Measurements from ENCODE around the gene CD2AP. TPM values are rescaled to one million over a fixed set of nuclear protein-coding genes. Genes with fewer than 3 reads are reported as not detected.

Gene CD2AP
- polyA plus RNA-seq, 3 donors: 63.2 to 86.6 (median 68.6) TPM

- no peak for DNase-seq
Observed at GRCh38 chr6:47489995-47490394, 12.4 kb downstream of the CD2AP start.

GRCh38 chr6:47490676-47491075, 13.1 kb downstream of the CD2AP start:
- DNase-seq: no peak

DNA sequence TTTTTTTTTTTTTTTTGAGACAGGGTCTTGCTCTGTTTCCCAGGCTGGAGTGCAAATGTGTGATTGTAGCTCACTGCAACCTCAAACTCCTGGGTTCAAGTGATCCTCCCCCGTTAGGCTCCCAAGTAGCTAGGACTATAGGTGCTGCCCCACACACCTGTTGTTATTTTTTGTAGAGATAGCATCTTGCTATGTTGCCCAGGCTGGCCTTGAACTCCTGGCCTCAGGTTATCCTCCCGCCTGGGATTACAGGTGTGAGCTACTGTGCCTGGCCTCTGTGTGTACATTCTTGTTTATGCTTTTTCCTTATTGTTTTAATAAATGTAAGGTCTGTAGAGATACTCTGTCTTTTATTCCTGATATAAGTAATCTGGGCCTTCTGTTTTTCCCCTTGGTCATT, 14.8 kb downstream of the CD2AP start:
- no peak for DNase-seq

DNA sequence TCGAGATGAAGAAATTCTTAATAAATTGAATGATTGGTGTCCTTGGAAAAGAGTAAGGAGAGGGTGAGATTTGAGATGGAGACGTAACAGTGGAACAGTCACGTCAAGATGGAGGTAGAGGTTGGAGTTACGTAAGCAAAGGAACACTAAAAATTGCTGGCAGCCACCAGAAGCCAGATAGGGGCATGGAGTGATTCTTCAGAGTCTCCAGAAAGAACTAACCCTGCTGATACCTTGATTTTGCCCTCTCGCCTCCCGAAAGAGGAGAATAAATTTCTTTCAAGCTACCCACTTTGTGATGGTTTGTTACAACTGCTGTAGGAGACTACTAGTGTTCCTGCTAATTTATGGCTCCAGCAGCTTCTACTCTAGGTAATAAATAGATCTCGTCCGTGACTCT, 17.6 kb downstream of the CD2AP start:
- DNase-seq: no peak

DNA sequence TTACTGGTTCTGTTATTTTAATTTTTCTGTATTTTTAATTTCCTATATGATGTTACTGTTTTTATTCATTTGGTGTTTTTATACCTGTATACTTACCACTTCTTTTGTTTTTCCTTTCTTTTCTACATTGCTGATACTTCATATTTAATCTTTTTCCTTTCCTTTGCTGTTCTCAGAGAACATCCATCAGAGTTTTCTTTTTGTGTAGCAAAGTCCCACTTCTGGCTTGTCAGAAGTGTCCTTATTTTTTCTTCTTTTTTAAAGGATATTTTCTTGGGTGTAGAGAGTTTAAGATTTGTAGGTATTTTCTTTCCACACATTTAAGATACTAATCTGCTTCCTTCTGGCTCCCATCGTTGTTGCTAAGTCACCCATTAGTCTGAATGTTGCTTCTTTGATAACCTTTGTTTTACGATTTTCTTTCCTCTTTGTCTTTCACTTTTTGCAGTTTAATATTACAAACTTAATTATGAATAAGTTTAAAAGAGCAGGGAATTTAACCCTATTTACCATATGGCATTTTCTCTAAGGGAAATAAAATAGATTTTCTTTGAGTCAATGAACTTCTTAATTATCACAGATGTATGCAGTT, 18.5 kb downstream of the CD2AP start:
- DNase-seq: no peak

DNA sequence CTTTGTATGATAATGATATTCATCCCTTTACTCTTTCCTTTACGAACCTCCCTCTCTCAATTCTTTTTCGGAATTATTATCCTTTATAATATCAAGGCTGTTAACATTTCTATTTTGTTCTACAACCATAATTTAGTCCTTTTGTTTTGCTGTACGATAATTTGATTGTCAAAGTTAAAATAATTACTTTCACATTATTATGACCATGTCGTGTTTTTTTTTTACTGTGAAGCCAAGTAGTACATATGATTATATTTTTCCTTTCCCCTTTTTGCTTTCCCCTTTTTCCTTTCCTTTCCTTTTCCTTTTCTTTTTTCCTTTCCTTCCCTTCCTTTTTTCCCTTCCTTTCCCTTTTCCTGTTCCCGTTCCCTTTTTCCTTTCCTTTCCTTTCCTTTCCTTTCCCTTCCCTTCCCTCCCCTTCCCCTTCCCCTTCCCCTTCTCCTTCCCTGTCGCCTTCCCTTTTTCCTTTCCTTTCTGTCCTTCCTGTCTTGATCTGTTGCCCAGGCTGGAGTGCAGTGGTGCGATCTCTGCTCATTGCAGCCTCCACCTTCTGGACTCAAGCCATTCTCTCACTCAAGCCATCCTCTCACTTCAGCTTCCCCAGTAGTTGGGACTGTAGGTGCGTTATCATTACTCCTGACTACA, 19.5 kb downstream of the CD2AP start:
- no peak for DNase-seq

DNA sequence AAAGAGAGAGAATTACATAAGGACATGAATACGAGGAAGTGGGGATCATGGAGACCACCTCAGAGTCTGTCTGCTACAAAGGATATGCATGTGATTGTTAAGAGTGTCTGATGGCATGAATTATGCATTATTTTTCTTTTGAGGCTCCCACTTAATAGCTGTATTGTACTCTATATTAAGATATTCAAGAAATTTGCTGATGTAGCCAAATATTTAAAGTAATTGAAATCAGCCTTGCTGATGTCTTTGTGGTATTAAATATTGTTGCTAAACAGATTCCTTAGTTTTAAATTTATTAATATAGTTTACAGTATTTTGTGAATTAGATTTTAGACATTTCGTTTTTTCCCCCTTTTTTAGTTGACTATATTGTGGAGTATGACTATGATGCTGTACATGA, 25.3 kb downstream of the CD2AP start:
- DNase-seq: no peak

- DNase-seq: no peak
Observed at GRCh38 chr6:47509937-47510336, 32.3 kb downstream of the CD2AP start.

DNA sequence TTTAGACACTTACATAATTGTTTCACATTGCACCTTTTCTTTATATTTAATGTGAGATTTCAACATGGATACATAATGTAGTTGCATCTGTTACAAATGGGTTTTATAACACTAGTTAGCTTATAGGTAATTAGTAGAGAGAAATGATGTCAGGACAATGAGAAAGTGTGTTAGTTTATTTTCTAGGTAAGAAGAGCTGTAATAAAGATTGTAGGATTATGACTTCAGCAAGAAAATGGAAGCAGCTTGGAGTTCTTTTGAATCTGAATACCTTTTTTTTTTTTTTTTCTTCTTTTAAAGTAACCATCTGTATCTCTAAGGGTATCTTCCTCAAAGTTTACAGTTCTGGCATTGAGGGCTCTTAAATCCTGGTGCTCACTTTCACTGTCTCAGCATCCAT, 35.3 kb downstream of the CD2AP start:
- no peak for DNase-seq

DNA sequence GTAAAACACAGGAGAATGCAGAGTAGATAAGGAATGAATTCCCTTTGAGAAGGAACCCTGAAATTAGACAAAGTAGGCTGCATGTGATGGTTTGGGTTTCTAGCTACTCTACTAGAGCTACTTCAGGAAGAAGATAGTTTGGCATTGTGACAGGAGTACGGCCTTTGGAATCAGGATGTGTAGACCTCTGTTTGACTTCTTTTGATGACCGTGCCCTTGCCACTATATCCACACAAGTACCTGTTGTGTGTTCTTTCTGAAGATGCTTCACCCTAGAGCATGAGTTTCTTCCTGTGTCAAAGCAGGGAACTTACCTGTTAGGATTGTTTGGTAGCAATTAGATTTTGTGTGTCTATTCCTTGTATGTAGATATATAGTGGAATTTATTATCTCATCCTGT, 41.7 kb downstream of the CD2AP start:
- DNase-seq: no peak

- no peak for DNase-seq
Observed at GRCh38 chr6:47520282-47520681, 42.7 kb downstream of the CD2AP start.

DNA sequence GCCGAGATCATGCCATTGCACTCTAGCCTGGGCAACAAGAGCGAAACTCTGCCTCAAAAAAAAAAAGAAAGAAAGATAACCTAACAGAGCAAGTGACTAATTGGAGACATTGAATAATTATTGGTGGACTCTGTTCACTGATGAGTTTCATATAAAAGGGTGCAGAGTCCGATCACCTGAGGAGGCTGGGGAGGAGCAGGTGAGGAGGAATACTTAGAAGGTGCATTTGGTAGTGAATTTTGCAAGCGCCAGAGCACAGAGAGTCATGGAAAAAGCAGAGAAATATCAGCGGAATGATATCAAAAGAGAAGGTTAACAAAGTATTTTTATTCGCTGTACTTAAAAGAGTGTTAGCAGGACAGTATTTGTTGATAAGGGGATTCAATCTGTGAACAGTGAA, 44.4 kb downstream of the CD2AP start:
- DNase-seq: no peak

GRCh38 chr6:47524136-47524845, 46.7 kb downstream of the CD2AP start:
- no peak for DNase-seq

GRCh38 chr6:47525330-47526057, 47.9 kb downstream of the CD2AP start:
- no peak for DNase-seq

DNA sequence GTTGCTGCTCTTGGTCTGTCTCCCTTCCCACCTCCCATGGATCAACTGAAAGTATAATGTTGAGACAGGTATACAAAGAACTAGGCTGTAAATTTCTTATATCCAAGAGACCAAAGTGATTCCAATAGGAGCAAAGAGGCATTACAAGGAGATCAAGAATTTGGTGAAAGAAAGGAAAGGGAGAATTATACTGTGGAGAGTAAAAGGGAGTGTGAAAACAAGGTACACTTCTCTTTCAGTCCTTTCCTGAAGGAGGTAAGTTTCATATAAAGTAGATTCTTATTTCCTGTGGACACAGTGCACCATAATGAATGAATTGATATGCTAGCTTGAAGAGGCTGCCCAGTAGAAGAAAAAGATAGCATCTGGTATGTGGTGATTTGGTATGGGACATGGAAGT, 49.7 kb downstream of the CD2AP start:
- no peak for DNase-seq

- no peak for DNase-seq
Observed at GRCh38 chr6:47529734-47530133, 52.1 kb downstream of the CD2AP start.

DNA sequence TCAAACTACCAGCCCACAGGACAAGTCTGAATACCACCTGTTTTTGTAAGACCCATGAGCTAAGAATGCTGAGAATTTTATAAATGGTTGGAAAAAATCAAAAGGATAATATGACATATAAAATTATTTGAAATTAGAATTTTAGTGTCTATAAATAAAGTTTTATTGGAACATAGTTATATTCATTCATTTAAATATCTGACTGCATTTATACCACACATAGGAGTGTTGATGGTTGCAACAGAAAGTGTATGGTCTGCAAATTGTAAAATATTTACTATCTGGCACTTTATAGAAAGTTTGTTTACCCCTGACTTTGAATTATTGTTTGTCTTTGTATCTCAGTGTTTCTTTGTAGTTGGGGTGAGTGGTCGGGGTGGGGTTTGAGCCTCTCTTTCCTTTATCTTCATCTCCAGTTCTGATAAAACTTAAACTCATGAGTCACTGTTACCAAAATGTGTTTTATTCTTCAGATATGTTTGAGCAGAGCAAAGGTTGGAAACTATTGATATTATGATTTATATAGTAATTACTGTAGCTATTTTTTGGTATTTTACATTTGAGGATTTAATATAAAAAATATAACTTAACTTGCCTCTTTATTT, 55.5 kb downstream of the CD2AP start:
- DNase-seq: no peak

DNA sequence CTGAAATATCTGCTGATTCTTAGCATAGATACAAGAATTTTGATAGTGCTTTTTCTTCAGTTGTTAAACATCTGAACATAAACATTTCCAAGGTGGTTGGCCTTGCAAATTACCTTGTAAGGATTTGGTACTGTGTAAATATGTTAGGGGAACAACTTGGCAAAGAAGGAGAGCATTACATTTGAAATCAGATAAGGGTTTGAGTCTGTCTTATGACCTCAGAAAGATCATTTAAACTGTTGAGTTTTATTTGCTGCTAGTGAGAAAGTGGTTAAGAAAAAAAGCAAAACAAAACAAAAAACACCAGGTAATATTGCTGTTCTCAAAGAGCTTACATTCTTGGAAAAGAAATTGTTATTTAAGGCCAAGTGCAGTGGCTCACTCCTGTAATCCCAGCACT, 56.5 kb downstream of the CD2AP start:
- no peak for DNase-seq

DNA sequence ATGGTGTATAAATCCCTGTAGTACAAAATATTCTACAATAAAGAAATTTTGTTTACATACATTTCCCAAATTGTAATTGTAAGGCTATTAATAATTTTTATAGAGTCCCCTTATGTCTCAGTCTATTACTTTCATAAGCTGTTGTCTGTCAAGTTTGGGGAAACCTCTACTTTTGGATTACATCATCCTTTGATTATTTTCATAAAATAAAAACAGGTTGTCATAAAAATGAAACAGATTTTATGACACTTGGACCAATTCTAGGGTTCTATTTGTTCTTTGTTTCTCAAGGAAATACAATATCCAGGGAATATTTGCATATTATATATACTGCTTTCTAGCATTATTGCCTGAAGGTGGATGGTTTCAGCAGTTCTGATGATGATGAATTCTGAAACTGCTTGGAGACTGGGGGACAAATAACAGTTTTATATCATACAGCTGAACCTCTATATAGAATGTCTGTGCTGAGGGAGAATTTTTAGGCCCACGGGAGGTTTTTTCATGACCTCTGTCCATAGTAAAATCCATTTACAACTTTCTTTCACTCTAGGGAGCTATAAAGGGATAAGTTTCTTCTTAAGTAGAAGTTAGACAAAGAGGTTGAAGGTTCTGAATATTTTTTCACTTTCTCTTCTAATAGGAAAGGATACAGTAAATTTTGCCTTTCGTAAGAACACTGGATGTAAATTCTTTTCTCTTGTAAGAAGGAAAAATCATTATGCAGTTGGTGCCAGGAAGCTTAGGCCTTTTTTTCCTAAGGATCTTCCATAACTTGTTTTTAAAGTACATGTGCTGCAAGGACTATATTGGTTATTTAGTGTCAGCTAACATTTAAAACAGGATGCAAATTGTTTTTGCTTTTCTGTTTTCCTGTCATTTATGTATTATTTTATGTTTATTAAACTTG, 58.0 kb downstream of the CD2AP start:
- no peak for DNase-seq

- DNase-seq: no peak
Observed at GRCh38 chr6:47536816-47537401, 59.3 kb downstream of the CD2AP start.

DNA sequence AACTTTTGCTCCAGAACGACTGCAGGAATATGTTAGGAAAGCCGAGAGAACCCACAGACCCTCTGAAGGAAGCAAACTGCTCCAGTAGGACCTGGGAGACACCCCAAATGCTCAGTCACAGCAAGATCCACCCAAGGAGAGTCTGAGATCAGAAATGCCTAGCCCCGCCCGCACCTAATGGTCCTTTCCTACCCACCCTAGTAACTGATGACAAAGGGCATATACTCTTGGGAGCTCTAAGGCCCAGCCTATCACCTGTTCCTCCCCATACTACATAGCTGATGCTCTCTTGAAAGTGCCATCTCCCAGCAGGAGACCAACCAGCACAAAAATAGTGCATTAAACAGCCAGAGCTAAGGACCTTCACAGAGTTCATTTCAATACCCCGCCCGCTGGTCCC, 67.6 kb downstream of the CD2AP start:
- no peak for DNase-seq

All from renal pelvis (tissue), 4 donors.